B cell (primary cell): ENCODE results near the gene CFH.

Source experiments
- EZH2 ChIP-seq: IDR thresholded peaks from 2 replicates; pipeline ENCODE4 v1.6.1; 2012; ENCODE audit warnings: borderline replicate concordance, low read depth, mild to moderate bottlenecking, moderate library complexity, low read length; ENCODE audit not compliant: insufficient read depth, poor library complexity, severe bottlenecking
- TF ChIP-seq, protein P1 (sequence below): fragments of 200-600 bp; IDR thresholded peaks from one replicate; pipeline ENCODE4 v1.8.0; 2022; ENCODE audit warnings: antibody characterized with exemption, mild to moderate bottlenecking

DNA sequence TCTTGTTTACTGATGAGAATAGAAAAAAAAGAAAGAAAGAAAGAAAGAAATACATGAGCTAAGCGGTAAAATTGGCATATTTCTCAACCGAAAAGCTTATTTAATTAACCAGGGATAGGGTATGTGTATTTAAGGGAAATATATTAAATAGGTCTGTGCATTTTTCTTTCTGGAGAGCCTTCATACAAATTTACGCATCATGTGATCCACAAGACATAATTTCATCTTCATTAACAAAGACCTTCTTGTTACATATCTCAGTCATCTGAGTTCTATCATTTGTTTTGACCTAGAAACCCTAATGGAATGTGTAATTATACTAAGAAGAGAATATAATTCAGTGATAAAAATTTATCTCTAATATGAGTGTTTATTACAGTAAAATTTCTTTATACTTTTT, 37.2 kb downstream of the CFH start:
- TF ChIP-seq, protein P1, sequence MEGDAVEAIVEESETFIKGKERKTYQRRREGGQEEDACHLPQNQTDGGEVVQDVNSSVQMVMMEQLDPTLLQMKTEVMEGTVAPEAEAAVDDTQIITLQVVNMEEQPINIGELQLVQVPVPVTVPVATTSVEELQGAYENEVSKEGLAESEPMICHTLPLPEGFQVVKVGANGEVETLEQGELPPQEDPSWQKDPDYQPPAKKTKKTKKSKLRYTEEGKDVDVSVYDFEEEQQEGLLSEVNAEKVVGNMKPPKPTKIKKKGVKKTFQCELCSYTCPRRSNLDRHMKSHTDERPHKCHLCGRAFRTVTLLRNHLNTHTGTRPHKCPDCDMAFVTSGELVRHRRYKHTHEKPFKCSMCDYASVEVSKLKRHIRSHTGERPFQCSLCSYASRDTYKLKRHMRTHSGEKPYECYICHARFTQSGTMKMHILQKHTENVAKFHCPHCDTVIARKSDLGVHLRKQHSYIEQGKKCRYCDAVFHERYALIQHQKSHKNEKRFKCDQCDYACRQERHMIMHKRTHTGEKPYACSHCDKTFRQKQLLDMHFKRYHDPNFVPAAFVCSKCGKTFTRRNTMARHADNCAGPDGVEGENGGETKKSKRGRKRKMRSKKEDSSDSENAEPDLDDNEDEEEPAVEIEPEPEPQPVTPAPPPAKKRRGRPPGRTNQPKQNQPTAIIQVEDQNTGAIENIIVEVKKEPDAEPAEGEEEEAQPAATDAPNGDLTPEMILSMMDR, result no peak
- TF ChIP-seq EZH2, result no peak
